HFF-Myc (cell line): ENCODE data around the gene CDK15.

Source experiments
- DNase-seq: peaks from one replicate; pipeline ENCODE4 v3.0.0-alpha.2; 2011; ENCODE audit warnings: low read depth; ENCODE audit errors: extremely low read depth
- H3K4me3 ChIP-seq: replicated peaks from 2 replicates; pipeline ENCODE4 v1.5.1; 2011; ENCODE audit warnings: low read depth, mild to moderate bottlenecking, control low read depth, low read length
- CTCF ChIP-seq: IDR thresholded peaks from 2 replicates; pipeline ENCODE4 v1.5.1; 2012; ENCODE audit warnings: mild to moderate bottlenecking, low read depth, low read length, control low read depth; ENCODE audit errors: missing control alignments

The CDK15 gene

GRCh38 chr2:201768918-201769317 lies 37.4 kb upstream of the CDK15 start:
- TF ChIP-seq CTCF = no peak
- DNase-seq = no peak
- H3K4me3 ChIP-seq = no peak overlapping the region

- H3K4me3 ChIP-seq = no peak overlapping the region
- no peak for TF ChIP-seq CTCF
- no peak for DNase-seq
Measured at GRCh38 chr2:201769666-201770373, 36.5 kb upstream of the CDK15 start.

- TF ChIP-seq CTCF = no peak
- no peak overlapping the region for H3K4me3 ChIP-seq
- no peak for DNase-seq
Measured at GRCh38 chr2:201773990-201774389, 32.3 kb upstream of the CDK15 start.

- H3K4me3 ChIP-seq = no peak overlapping the region
- TF ChIP-seq CTCF = no peak
- DNase-seq = no peak
Measured at GRCh38 chr2:201774546-201774945, 31.8 kb upstream of the CDK15 start.

- H3K4me3 ChIP-seq = no peak overlapping the region
- no peak for TF ChIP-seq CTCF
- DNase-seq = no peak
Measured at GRCh38 chr2:201775326-201775725, 31.0 kb upstream of the CDK15 start.

GRCh38 chr2:201777043-201777442 lies 29.3 kb upstream of the CDK15 start:
- no peak overlapping the region for H3K4me3 ChIP-seq

More at GRCh38 chr2:201777043-201777442, 29.3 kb upstream of the CDK15 start:
- no peak for TF ChIP-seq CTCF
- DNase-seq = no peak
